ENCODE data around the gene DLK2. TPM values are rescaled to one million over a fixed set of nuclear protein-coding genes. Genes with fewer than 3 reads are reported as not detected.

The DLK2 gene
- total and polyA plus RNA-seq, 2 of the 13 experiments (the other 11 are each of a cell fraction or from before 2014, with no cell fraction given): 1.2 to 3.8 TPM

DNA sequence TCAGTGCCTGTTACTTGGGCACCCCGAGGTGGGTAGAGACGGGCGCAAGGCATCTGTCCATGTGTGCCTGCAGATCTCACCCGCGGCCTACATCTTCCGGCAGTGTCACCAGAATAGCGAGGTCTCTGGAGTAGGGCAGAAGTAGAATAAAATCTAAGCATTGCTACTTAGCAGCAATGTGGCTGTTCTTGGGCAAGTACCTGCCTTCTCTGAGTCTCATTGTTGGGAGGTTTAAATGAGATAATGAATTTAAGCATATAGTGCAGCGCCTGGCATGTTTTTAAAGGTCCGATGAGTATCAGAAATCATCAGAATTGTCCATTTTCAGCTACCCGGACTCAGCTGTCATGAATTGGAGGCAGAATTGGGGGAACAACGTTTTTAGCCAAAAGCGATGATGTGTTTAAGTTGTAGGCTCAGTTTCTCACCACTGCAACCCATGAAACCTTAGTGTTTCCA, 27.2 kb downstream of the DLK2 start:
- Histone ChIP-seq H3K4me3 (replicated peaks in 1 of 3; ENCODE audit: insufficient read depth in 1 of 3, low read depth in 2 of 3, low read length in 3 of 3) (peak overlapping the region; percentile 84 to 93 (median 91)), H3K9ac (ENCODE audit: insufficient read depth, low read depth, low read length) (peak overlapping the region; percentile 86), H3K4me2 (ENCODE audit: low read depth, low read length) (peak overlapping the region; percentile 93), H2AFZ (ENCODE audit: low read length) (no peak overlapping the region), H3K4me1 (ENCODE audit: insufficient read depth, low read length) (peaks cover 34% of the 10 kb centered on the region), H3K9me3 (ENCODE audit: low read length) (no peaks in the 10 kb centered on the region), H3K27ac (ENCODE audit: extremely low read length, insufficient read depth, low read length) (peak overlapping the region; percentile 74), H3K27me3 (ENCODE audit: control insufficient read depth in 1 of 2, insufficient read depth in 2 of 2, low read length in 2 of 2) (no peaks in the 10 kb centered on the region; a peak in 1 of 5 replicates), H3K36me3 (replicated peaks in 1 of 2; ENCODE audit: control insufficient read depth in 1 of 2, insufficient read depth in 2 of 2, low read length in 2 of 2) (peaks cover 0 to 10% of the 10 kb centered on the region in 2 experiments; a peak in 2 of 5 replicates), H4K20me1 (ENCODE audit: insufficient read depth, low read length) (no peaks in the 10 kb centered on the region), H3K79me2 (ENCODE audit: insufficient read depth, low read length) (peaks cover 14% of the 10 kb centered on the region)
- 4% methylated on average over 11 of the region's 12 CpGs for WGBS (ENCODE audit: low lambda C conversion rate)
- DNase-seq (ENCODE audit: low spot score): no peak
- FAIRE-seq: no peak
- intact Hi-C loops (cut with micrococcal nuclease; ENCODE audit: unreplicated experiment): loop anchor here (10.0 kb wide), 1 partner anchor 163 kb away; no protein-coding TSS in a partner anchor
- peak; percentile 72; the same call in 1 of the 3 replicates for ATAC-seq
- no TSS peak for BruUV-seq (replicated peaks)
- in situ Hi-C loops (cut with HindIII; ENCODE audit: extremely low pct_ligation_motif_present, low pct_unique_long_range_greater_than_20kb): no loop called here
- ChIA-PET POLR2A (interaction anchor here (0.9 to 3.4 kb wide), 9 partner anchors 9 to 201 kb away, joined by 3 to 63 read pairs (median 7); partner anchors contain the start of genes GTPBP2, POLR1C, YIPF3 and ZNF318), CTCF (ENCODE audit: low intra/inter-chr PET ratio, low total read pairs) (no interaction called here)
- TF ChIP-seq ZNF136 (CRISPR knock-in tag; IDR thresholded peaks at IDR 0.05; ENCODE audit: low read depth): no peak
- TF ChIP-seq ZSCAN21 (CRISPR knock-in tag; IDR thresholded peaks at IDR 0.05; ENCODE audit: borderline replicate concordance): 0 out of 2 replicates have a peak, but pooled peaks have one; percentile 2
- TF ChIP-seq ETV5 (CRISPR knock-in tag; IDR thresholded peaks at IDR 0.05; ENCODE audit: borderline replicate concordance): no peak
- TF ChIP-seq HDAC2 (CRISPR knock-in tag; IDR thresholded peaks at IDR 0.05): no peak
- no peak for TF ChIP-seq ZBTB21 (CRISPR knock-in tag; IDR thresholded peaks at IDR 0.05)
- no peak for TF ChIP-seq ZKSCAN1 (IDR thresholded peaks at IDR 0.05; ENCODE audit: low read length)
- TF ChIP-seq, protein P1, sequence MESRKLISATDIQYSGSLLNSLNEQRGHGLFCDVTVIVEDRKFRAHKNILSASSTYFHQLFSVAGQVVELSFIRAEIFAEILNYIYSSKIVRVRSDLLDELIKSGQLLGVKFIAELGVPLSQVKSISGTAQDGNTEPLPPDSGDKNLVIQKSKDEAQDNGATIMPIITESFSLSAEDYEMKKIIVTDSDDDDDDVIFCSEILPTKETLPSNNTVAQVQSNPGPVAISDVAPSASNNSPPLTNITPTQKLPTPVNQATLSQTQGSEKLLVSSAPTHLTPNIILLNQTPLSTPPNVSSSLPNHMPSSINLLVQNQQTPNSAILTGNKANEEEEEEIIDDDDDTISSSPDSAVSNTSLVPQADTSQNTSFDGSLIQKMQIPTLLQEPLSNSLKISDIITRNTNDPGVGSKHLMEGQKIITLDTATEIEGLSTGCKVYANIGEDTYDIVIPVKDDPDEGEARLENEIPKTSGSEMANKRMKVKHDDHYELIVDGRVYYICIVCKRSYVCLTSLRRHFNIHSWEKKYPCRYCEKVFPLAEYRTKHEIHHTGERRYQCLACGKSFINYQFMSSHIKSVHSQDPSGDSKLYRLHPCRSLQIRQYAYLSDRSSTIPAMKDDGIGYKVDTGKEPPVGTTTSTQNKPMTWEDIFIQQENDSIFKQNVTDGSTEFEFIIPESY (CRISPR knock-in tag; IDR thresholded peaks at IDR 0.05): no peak
- TF ChIP-seq, protein P2, sequence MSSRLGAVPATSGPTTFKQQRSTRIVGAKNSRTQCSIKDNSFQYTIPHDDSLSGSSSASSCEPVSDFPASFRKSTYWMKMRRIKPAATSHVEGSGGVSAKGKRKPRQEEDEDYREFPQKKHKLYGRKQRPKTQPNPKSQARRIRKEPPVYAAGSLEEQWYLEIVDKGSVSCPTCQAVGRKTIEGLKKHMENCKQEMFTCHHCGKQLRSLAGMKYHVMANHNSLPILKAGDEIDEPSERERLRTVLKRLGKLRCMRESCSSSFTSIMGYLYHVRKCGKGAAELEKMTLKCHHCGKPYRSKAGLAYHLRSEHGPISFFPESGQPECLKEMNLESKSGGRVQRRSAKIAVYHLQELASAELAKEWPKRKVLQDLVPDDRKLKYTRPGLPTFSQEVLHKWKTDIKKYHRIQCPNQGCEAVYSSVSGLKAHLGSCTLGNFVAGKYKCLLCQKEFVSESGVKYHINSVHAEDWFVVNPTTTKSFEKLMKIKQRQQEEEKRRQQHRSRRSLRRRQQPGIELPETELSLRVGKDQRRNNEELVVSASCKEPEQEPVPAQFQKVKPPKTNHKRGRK (CRISPR knock-in tag; IDR thresholded peaks at IDR 0.05): 0 out of 2 replicates have a peak, but pooled peaks have one; percentile 49
- TF ChIP-seq, protein P3, sequence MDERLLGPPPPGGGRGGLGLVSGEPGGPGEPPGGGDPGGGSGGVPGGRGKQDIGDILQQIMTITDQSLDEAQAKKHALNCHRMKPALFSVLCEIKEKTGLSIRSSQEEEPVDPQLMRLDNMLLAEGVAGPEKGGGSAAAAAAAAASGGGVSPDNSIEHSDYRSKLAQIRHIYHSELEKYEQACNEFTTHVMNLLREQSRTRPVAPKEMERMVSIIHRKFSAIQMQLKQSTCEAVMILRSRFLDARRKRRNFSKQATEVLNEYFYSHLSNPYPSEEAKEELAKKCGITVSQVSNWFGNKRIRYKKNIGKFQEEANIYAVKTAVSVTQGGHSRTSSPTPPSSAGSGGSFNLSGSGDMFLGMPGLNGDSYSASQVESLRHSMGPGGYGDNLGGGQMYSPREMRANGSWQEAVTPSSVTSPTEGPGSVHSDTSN (CRISPR knock-in tag; IDR thresholded peaks at IDR 0.05): no peak
- no peak for TF ChIP-seq NFRKB (IDR thresholded peaks at IDR 0.05)
- TF ChIP-seq ZNF644 (CRISPR knock-in tag; IDR thresholded peaks at IDR 0.05; ENCODE audit: low read depth): no peak
- TF ChIP-seq DPF2 (CRISPR knock-in tag; IDR thresholded peaks at IDR 0.05; ENCODE audit: borderline replicate concordance, low read depth): 0 out of 2 replicates have a peak, but pooled peaks have one; percentile 18
- 0 out of 2 replicates have a peak, but pooled peaks have one; percentile 15 for TF ChIP-seq ZNF724P (CRISPR knock-in tag; IDR thresholded peaks at IDR 0.05; ENCODE audit: borderline replicate concordance)
- no peak for TF ChIP-seq ZNF180 (CRISPR knock-in tag; IDR thresholded peaks at IDR 0.05; ENCODE audit: borderline replicate concordance, low read depth)
- TF ChIP-seq, protein P4, sequence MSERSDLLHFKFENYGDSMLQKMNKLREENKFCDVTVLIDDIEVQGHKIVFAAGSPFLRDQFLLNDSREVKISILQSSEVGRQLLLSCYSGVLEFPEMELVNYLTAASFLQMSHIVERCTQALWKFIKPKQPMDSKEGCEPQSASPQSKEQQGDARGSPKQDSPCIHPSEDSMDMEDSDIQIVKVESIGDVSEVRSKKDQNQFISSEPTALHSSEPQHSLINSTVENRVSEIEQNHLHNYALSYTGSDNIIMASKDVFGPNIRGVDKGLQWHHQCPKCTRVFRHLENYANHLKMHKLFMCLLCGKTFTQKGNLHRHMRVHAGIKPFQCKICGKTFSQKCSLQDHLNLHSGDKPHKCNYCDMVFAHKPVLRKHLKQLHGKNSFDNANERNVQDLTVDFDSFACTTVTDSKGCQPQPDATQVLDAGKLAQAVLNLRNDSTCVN (CRISPR knock-in tag; IDR thresholded peaks at IDR 0.05; ENCODE audit: borderline replicate concordance): no peak
- no peak for TF ChIP-seq ZNF367 (CRISPR knock-in tag; IDR thresholded peaks at IDR 0.05; ENCODE audit: borderline replicate concordance)
- TF ChIP-seq TAF15 (IDR thresholded peaks at IDR 0.05; ENCODE audit: low read depth, low read length, poor library complexity, severe bottlenecking): no peak
- TF ChIP-seq, protein P5, sequence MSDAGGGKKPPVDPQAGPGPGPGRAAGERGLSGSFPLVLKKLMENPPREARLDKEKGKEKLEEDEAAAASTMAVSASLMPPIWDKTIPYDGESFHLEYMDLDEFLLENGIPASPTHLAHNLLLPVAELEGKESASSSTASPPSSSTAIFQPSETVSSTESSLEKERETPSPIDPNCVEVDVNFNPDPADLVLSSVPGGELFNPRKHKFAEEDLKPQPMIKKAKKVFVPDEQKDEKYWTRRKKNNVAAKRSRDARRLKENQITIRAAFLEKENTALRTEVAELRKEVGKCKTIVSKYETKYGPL (CRISPR knock-in tag; IDR thresholded peaks at IDR 0.05): no peak
